Lower lobe of right lung (tissue), 2 donors: ENCODE measurements around the gene GABRB3. TPM values are rescaled to one million over a fixed set of nuclear protein-coding genes. Genes with fewer than 3 reads are reported as not detected.

Experiments
- ATAC-seq, 2 donors: fragments of 200-7000 bp; cut with Tn5 transposase; one replicate each; pipeline ENCODE4 v1.9.1; 2020 to 2022; ENCODE audit warnings: mild to moderate bottlenecking in 2 of 2, moderate library complexity in 2 of 2
- DNase-seq: peaks from one replicate; pipeline ENCODE4 v3.0.0-alpha.2; 2020
- H3K27ac ChIP-seq: fragments of 200-600 bp; one replicate; pipeline ENCODE4 v1.8.0; 2022
- H3K27me3 ChIP-seq: fragments of 200-600 bp; one replicate; pipeline ENCODE4 v1.8.0; 2022; ENCODE audit warnings: low read depth
- H3K36me3 ChIP-seq: fragments of 200-600 bp; one replicate; pipeline ENCODE4 v1.8.0; 2022; ENCODE audit warnings: mild to moderate bottlenecking
- H3K4me1 ChIP-seq: fragments of 200-600 bp; one replicate; pipeline ENCODE4 v1.8.0; 2022
- H3K4me3 ChIP-seq: fragments of 200-600 bp; one replicate; pipeline ENCODE4 v1.8.0; 2022; ENCODE audit warnings: mild to moderate bottlenecking
- H3K9me3 ChIP-seq: fragments of 200-600 bp; one replicate; pipeline ENCODE4 v1.8.0; 2022
- intact Hi-C: fragments of 100-400 bp; cut with DNase I; formaldehyde crosslinking; loops from one replicate; pipeline ENCODE4 v1.11.0; 2022
- long read RNA-seq: library from polyadenylated mRNA; unstranded; transcript quantifications from one replicate; pipeline ENCODE4 v2.0.0, GENCODE V29; 2021
- total RNA-seq: library from RNA; stranded (reverse); fragmentation: NEBNext Ultra II Directional; extraction: Animal tissue kit (Norgen Biotek cat#: 25700); gene quantifications from one replicate; pipeline ENCODE4 v1.2.1, GENCODE V29; 2021
- TF ChIP-seq, protein P1 (sequence below): fragments of 200-600 bp; IDR thresholded peaks from one replicate; pipeline ENCODE4 v1.8.0; 2022; ENCODE audit warnings: antibody characterized with exemption, mild to moderate bottlenecking
- donor health status: DM: no; HTN: yes; CAD: no; lungs with severe emphysema.

The GABRB3 gene
- 5.5 TPM for total RNA-seq
- long read RNA-seq, partial matches to known transcripts: 0 of 2 reads
- long read RNA-seq, other reads (novel, unspliced or antisense): 1 of 2 reads

DNA sequence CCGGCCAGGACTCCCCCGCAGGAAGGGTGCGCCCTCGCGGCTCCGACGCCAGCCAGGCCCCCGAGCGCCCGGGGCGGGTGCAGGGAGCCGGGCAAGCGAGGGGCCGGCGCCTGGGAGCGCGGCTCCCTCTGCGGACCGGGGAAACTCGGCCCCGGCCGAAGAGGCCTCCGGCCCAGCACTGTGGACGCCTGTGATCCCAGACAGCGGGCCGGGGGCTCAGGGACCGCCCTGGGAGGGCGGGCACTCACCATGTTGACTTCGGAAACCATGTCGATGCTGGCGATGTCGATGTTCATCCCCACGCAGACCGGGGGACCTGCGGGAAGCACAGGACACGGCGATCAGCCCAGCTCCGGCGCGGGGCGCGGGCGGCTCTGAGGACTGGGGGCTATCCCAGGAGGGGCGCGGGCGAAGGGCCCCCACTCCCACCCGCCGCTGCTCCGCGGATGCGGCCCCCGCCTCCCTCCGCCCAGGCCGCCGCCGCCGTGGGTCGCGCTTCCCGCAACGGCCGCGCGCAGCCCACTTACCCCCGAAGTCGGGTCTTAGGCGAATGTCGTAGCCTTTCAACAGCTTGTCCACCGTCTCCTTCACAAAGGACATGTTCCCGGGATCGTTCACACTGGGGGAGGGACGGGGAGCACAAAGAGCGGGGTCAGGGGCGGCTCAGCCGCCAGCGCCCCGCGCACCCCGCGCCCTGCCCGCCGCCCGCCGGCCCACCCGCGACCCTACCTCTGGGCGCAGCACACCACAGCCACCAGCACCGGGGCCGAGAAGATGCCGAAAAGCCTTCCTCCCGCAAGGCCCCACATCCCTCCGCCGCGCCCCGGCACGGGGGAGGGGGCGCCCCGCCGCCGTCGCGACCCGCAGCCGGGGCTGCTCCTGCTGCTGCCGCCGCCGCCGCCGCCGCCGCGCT, at the start of gene GABRB3:
Gene GABRB3 (minus strand): TSS at position 913 of the 913 bp plus-strand sequence.
- DNase-seq: no peak

DNA sequence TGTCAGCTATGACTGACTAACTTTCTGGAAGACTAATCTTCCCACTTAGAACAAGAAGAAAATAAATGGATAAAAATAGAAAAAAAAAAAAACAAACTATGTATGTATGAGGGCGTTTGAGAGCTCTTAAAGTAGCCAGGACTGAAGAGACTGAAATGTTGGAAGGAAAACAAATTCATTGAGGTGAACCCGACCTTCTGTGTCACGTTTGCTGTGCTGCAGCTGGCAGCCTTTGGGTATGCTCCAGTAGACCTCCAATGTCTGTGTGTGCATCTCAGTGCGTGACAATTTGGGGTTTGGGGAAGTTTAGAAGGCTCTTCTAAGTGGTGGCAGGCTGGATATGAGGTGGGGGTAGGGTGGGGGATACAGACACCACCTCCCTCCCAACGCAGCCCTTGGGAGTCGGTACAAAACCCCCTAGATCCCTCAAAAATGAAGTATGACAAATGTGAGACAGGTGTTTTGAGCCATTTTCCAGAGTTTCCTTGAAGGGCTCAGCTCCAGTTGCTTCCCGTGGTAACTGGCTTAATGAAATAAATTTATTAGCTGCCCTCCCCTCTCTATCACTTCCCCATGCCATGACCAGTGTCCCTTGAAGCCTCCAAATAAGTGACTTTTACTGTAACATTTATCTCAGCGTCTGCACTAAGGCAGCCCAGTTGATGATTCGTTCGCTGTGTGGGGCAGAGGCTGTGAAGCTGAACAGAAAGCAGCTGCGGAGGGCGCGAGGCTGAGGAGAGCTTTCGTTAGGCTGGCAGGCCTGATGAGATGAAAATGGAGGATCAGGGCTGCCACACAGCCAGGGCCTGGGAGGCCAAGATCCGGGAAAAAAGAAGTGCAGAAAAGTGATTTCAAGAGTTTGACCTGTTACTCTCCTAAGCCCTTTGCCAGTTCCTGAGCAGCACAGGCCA, 34.9 kb upstream of the GABRB3 start:
- Histone ChIP-seq H3K27ac (no peak overlapping the region), H3K27me3 (no peaks in the 10 kb centered on the region), H3K4me1 (no peaks in the 10 kb centered on the region), H3K4me3 (no peak overlapping the region), H3K9me3 (peaks cover 8% of the 10 kb centered on the region), H3K36me3 (no peaks in the 10 kb centered on the region)
- intact Hi-C loops: no loop called here
- TF ChIP-seq, protein P1, sequence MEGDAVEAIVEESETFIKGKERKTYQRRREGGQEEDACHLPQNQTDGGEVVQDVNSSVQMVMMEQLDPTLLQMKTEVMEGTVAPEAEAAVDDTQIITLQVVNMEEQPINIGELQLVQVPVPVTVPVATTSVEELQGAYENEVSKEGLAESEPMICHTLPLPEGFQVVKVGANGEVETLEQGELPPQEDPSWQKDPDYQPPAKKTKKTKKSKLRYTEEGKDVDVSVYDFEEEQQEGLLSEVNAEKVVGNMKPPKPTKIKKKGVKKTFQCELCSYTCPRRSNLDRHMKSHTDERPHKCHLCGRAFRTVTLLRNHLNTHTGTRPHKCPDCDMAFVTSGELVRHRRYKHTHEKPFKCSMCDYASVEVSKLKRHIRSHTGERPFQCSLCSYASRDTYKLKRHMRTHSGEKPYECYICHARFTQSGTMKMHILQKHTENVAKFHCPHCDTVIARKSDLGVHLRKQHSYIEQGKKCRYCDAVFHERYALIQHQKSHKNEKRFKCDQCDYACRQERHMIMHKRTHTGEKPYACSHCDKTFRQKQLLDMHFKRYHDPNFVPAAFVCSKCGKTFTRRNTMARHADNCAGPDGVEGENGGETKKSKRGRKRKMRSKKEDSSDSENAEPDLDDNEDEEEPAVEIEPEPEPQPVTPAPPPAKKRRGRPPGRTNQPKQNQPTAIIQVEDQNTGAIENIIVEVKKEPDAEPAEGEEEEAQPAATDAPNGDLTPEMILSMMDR: no peak
- ATAC-seq (no peak), DNase-seq (no peak)

More for the DNA sequence above, at the start of gene GABRB3:
- Histone ChIP-seq H3K27ac (no peak within 1 kb of the TSS), H3K4me1 (peaks cover 8% of the 10 kb centered on the region), H3K9me3 (no peaks in the 10 kb centered on the region), H3K27me3 (peaks cover 65% of the 10 kb centered on the region), H3K4me3 (peak within 1 kb of the TSS; percentile 40), H3K36me3 (no peaks in the 10 kb centered on the region)
- TF ChIP-seq, protein P1: no peak
- peak; percentile 31 to 54 for ATAC-seq
- intact Hi-C loops: no loop called here

DNA sequence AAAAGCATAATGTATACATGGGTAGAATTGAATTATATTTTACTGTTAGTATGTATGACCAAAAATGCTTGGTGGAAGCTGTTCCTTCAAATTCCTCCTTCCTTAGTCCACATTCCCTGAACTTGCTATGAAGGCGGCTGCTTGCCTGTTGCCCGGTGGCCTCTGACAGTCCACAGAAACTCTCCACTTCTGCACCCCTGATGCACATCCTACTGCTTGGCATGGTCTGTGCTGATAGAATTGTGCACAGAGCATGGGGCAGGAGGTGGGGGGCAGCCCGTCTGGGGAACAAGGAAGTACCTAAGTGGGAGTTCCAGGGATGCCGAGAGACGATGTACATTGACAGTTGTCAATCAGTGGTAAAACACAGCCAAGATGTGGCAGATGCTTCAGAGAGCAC, 33.7 kb upstream of the GABRB3 start:
- H3K27me3 ChIP-seq: no peaks in the 10 kb centered on the region
- ATAC-seq (no peak), DNase-seq (no peak)
- no peaks in the 10 kb centered on the region for H3K4me1 ChIP-seq
- TF ChIP-seq, protein P1: no peak
- no peak overlapping the region for H3K4me3 ChIP-seq
- intact Hi-C loops: no loop called here
- no peaks in the 10 kb centered on the region for H3K36me3 ChIP-seq
- peaks cover 3% of the 10 kb centered on the region for H3K9me3 ChIP-seq
- H3K27ac ChIP-seq: no peak overlapping the region

DNA sequence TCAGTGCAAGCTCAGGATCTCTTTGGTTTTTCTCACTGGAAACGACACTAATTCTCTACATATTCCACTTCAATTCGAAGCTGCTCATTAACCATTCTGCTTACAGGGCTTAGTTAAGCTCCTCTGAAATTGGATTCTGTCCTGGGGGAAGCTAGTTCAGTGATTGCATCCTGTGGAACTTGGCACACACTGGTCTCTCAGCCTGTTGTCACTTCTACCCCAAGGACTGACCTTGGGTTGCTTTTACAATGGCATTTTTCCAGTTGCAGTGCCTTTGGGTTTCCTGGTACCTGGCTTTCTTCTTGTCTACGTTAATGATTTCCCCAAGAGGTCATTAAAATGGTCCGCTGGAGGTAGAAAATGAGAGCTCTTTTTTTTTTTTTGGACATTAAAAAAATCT, 33.3 kb upstream of the GABRB3 start:
- ATAC-seq (no peak), DNase-seq (no peak)
- intact Hi-C loops: no loop called here
- no peaks in the 10 kb centered on the region for H3K36me3 ChIP-seq
- H3K4me3 ChIP-seq: no peak overlapping the region
- no peaks in the 10 kb centered on the region for H3K4me1 ChIP-seq
- TF ChIP-seq, protein P1: no peak
- H3K9me3 ChIP-seq: no peaks in the 10 kb centered on the region
- H3K27ac ChIP-seq: no peak overlapping the region
- H3K27me3 ChIP-seq: no peaks in the 10 kb centered on the region

DNA sequence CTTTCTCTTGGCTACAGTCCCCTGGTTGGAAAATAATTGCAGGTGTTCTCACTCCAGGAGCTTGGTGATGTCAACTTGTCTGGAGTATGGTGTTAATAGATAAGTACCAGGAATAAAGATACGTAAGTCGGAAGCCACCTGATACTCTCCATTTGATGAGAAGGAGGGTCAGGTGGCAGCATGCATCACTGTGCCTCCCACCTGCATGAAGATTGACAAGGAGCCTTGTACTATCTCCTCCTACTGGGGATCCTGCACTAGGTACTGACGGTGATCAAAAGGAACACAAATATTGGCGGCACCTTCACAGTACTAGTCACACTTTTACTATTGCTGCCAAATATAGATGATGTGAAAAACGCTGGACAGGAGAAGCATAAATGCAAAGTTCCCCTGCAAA, 32.6 kb upstream of the GABRB3 start:
- Histone ChIP-seq H3K27ac (no peak overlapping the region), H3K4me3 (no peak overlapping the region), H3K36me3 (no peaks in the 10 kb centered on the region), H3K4me1 (no peaks in the 10 kb centered on the region), H3K27me3 (no peaks in the 10 kb centered on the region), H3K9me3 (no peaks in the 10 kb centered on the region)
- TF ChIP-seq, protein P1: no peak
- DNase-seq: no peak
- no peak for ATAC-seq
- intact Hi-C loops: no loop called here
